ENCODE data around the gene NME4.
"Not testable (repeated sequence)": the region's sequence is repeated elsewhere in the genome, so short reads cannot be mapped to it uniquely, and the experiment has no call there.

The NME4 gene

GRCh38 chr16:397135-397661 is at the start of gene NME4:
Gene NME4 (plus strand): TSS chr16:397199. CDS start chr16:397223, 24 bp downstream.
- no peak for DNase-seq (ENCODE audit: low read depth)

DNA sequence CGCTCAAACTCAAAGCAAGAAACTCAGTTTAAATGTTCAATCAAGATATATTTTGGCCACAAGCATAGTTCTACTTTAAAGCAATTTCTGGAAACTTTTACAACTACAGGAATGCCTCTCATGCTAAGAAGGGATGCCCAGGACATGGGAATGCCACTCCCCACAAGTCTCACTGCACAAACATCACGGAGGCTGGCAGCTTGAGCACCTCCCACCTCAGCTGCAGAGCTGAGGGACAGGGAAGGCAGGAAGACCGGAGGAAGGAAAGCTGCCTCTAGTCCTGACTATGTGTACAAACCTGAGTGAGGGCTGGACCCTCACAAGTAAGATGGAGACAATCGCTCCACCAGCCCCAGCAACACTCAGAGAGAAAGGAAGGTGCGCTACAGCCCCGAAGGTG is 49.8 kb upstream of the NME4 start:
- no peak for DNase-seq (ENCODE audit: low read depth)

DNA sequence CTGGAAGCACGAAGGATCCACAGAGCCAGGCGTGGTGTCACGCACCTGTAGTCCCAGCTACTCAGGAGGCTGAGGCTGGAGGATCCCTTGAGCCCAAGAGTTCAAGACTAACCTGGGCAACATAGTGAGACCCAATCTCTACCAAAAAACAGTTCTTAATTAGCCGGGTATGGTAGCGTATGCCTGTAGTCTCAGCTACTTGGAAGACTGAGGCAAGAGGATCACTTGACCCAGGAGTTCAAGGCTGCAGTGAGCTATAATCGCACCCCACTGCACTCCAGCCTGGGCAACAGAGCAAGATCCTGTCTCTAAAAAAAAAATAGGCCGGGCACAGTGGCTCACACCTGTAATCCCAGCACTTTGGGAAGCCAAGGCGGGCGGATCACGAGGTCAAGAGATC is 48.5 kb upstream of the NME4 start:
- DNase-seq (ENCODE audit: low read depth), result not testable (repeated sequence)

DNA sequence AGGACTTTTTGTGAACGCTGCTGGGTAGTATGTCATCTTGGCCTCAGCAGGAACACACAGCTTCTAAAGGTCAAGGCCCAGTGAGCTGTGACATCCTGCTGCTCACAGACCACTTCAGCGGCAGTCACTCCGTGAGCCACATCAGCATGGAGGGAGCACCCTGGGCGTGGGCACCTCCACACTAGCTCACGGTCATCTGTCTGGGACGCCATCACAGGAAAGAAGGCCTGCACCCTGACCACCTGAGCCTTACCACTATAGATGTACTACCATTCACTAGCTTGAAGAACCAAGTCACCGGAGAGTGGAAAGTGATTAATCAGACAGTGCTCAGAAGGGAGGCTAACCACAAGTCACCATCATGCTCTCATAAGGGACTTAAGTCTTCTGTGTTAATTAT is 47.8 kb upstream of the NME4 start:
- DNase-seq (ENCODE audit: low read depth), result no peak

DNA sequence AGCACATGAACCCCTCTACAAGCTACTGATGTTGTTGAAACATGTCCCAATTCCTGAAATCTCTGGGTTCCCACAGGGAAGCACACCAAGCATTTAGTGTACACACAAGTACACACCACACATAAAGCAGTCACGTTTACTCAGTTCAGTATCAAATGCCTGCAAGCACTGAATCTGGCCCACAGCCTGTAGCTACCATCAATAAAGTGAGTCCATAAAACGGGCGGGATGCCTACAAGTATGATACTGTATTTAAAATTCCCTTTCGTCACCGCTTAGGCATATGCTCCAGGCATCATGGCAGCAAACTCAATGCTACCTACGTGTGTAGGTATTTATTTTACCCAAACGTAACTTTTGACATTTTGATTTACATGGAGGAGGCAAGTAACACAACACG is 46.8 kb upstream of the NME4 start:
- DNase-seq (ENCODE audit: low read depth), result no peak

- DNase-seq (ENCODE audit: low read depth), result no peak
Measured at GRCh38 chr16:351804-352520, 45.0 kb upstream of the NME4 start.

DNA sequence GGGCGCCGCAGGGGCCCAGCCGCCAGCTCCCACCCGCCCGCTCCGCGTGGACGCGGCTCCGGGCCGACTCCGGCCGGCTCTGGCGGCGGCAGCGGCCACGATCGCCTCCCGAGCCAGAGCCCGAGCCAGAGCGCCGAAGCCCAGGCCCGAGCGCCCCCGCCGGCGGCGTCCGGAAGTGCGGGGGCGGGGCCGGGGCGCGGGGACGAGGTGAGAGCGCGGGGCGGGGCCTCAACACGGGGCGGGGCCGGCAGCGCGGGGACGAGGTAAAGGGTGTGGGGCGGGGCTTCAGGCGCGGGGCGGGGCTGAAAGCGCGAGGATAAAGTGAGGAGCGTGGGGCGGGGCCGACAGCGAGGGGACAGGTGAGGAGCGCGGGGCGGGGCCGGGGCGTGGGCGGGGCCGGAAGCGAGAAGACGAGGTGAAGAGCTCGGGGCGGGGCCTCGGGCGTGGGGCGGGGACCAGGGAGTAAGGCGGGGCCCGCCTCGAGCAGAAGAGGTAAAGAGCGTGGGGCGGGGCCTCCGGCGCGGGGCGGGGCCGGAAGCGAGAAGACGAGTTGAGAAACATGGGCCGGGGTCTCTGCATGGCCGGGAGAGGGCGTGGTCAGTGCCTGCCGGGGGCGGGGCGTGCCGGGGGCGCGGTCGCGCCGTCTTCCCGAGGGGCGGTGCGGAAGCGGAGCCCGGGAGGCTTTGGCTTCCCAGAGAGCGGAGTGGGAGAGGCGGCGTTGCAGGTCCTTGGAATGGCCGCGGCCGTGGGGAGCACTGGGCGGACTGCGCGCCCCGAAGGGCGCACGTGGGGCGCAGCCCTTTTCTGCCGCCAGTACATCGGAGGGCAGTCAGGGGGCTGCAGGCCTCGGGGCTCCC is 44.2 kb upstream of the NME4 start, which contains the start of gene AXIN1:
Gene AXIN1 (minus strand): TSS at position 177 of the 857 bp plus-strand sequence. CDS start 5,698 bp downstream, outside the sequence.
- DNase-seq (ENCODE audit: low read depth), result peak; percentile 64

GRCh38 chr16:353404-354290 is 43.4 kb upstream of the NME4 start:
- no peak for DNase-seq (ENCODE audit: low read depth)

DNA sequence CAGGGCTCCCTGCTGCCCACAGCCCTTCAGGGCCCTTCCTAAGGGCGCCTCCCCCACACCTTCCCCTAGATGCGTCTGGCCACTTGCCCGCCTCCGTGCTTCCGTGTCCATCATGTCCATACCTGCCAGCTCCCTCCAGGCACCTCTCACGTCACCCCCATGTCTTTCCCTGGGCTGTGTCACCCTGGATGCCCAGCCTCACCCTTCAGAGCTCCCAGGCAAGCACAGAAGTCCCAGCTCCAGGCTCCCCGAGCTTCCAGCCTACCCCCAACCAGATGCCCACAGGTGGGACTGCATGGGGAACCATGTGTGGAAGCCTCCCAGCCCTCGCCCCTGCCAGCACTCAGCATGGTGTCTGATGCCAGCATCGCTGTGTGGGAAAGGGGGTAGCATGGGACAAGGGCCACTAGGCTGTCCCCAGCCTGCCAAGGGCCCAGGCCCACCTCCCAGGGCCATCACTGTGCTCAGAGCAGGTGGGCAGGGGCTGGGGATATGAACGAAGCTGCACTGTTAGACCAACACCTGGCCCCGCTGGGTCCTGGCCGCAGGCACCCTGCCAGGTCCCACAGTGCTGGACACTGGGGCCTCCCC is 42.6 kb upstream of the NME4 start:
- no peak for DNase-seq (ENCODE audit: low read depth)

DNA sequence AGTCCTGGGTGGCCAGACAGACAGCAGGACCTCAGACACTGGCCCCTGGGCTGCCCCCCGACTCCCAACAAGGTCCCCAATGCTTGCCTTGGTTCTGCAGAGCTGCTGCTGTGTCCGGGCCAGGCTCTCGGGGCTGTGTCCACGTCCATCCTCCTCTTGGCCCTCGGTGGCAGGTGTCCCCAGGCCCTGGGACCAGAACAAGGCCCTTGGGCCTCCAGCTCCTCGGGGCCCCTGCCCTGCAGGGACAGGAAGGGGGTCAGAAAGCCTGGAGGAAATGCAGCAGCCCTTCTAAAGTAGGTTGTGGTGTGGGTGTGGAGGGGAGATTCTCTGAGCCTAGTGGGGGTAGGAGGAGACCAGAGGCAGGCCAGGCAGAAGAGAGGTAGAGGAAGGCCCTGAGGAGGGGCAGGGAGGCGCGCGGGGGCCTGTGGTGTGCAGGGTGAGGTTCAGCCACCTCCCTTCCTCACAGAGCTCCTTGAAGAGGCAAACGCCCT is 42.0 kb upstream of the NME4 start:
- DNase-seq (ENCODE audit: low read depth), result no peak

- no peak for DNase-seq (ENCODE audit: low read depth)
Measured at GRCh38 chr16:356741-357140, 40.3 kb upstream of the NME4 start.

DNA sequence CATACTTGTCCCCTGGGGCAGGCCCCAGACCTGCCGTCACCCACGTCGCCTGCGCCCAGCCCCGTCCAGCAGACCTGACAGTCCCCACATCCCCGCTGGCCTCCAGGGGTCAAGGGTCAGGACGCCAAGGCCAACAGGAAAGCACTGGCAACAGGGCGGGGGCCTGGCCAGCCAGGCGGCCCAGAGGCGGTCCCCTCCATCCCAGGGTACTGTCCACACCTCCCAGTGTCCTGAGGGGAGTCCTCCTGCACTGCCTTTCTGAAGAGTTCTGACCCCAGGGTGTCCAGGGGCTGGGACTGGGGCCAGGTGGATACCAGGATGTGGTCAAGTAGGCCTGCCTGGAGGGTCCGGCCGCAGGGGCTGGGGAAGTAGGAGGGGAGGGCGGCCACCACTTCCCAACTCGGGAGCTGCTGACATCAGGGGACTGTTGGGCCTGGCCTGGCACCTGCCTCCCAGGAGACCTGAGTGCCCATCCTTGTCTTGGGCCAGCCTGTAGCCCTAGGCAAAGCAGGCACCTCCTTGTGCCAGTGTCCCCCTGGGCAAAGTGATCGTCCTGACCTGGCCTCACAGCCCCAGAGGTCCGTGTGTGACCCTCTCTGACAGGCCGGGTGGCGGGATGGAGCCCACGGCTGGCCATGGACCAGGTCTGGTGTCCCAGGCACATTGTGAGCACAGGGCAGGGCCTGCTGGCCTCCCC is 37.8 kb upstream of the NME4 start:
- no peak for DNase-seq (ENCODE audit: low read depth)

- no peak for DNase-seq (ENCODE audit: low read depth)
Measured at GRCh38 chr16:359871-360697, 36.9 kb upstream of the NME4 start.

DNA sequence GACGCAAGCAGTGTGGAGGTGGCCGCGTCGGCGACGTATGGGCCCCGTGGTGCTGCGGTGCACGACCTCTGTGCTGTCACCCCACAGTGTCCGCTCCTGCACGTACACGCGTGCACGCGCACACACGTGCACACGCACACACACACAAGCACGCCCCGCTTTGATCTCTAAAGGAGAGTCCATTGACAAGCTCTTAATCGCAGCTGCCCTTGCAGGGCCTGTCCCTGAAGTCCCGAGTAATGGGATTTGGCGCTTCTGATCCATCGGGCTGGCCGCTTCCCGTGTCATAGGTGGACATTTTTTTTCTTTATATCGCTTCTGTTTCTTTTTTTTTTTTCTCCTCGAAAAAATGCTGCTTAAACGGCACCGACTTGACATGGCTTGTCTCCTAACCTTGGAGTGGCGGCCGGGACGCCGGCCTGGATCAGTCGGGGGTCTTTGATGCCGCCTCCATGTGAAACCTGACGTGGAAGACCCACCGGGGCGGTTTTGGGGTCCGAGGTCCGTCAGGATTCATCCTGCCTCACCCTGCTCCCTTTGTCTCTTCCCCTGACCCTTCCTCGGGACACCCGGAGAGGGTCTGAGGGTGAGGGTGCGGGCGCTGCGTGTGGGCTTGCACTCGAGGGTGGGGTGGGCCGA is 36.2 kb upstream of the NME4 start:
- no peak for DNase-seq (ENCODE audit: low read depth)

GRCh38 chr16:361341-361871 is 35.6 kb upstream of the NME4 start:
- no peak for DNase-seq (ENCODE audit: low read depth)

DNA sequence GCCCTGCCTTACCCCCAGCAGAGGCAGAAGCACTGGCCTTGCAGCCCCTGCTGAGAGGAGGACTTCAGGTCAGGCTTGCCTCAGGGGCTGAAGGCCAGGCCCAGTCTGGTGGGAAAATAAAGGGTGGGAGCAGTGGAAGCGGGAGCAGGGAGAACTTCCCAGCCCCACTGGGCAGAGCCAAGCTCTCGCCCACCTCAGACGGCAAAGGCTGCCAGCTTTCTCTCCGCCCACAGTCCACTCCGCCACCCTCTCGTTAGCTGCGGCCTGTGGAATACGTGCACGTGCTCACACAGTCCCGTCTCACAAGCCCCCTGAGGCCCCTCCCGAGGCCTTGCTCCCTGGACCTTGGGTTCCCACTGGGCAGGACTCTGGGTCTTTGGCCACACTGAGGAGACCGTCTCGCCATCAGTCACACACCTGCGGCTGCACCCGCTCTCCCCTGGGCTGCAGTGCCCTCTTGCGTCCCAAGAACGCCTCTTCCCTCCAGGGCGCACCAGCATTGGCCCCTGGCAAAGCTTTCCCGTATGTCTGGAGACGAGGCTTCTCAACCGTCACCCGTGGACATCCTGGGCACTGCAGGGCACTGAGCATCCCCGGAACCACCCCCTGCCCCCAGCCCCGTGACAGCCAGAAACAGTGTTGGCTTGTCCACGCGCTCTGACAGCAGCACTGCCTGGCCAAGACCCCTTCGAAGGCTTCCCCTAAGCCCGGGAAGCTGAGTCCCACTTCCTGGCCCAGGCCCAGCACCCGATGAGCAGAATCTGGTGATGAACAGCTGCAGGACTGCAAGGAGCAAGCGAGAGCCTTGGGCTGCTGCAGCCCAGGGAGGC is 34.9 kb upstream of the NME4 start:
- DNase-seq (ENCODE audit: low read depth), result peak; percentile 25

DNA sequence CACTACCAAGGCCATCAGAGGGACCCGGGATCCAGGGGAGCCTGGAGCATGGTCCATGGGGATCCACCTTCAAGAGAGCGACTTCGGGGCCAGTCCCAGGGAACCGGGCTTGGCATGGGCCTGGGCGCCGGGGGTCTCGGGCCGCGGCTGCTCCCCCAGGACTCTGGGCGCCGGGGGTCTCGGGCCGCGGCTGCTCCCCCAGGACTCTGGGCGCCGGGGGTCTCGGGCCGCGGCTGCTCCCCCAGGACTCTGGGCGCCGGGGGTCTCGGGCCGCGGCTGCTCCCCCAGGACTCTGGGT is 34.3 kb upstream of the NME4 start:
- not testable (repeated sequence) for DNase-seq (ENCODE audit: low read depth)

DNA sequence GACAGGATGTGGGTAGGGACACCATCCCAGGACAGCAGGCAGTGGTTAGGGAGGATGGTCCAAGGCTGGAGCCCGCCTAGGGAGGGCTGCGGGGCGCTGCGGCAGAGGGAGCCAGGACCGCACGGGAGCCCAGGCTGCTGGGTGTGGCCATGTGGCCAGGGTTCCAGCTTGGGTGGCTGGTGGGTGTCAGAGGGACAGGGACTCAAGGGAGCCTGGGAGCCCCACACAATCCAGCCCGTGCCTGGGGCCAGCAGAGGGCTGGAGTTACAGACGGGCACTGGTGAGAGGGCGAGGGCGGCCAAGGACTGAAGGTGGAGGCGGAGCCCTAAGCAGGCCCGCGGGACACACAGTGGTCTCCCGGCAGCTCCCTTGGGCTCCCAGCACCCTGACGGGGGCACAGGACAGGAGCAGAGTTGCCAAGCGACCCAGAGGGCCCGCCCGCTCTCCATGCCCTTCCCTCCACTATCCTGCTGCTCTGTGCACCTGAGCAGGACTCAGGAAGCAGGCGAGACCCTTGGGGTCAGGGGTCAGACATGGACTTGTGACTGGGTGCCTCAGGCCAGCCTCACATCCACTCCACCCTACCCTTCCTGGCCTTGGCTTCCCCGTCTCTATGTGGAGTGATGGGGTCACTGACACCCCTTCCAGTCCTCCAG is 33.8 kb upstream of the NME4 start:
- no peak for DNase-seq (ENCODE audit: low read depth)
